HCT116 (cell line): ENCODE results near the gene PCDHGA1. TPM values are rescaled to one million over a fixed set of nuclear protein-coding genes. Genes with fewer than 3 reads are reported as not detected.

Experiments used
- ATAC-seq: fragments of 200-7000 bp; cut with Tn5 transposase; 2 replicates; pipeline ENCODE4 v1.9.1; 2020; ENCODE audit warnings: mild to moderate bottlenecking, moderate library complexity
- BruUV-seq: library from RNA; stranded (reverse); fragments of 400-500 nt; replicated peaks from 2 replicates; lab custom pipeline; 2021; lab: Mats Ljungman, UMichigan
- CTCF ChIA-PET: fragments of 300-600 bp; sonication (Branson Sonifier 250); formaldehyde crosslinking; loops from one replicate; lab custom pipeline; 2021; ENCODE audit warnings: antibody characterized with exemption; lab: Charles Lee
- POLR2A ChIA-PET: fragments of 300-600, 350-600 bp; sonication (Branson Sonifier 250); formaldehyde crosslinking; loops from one replicate; lab custom pipeline; 2021; ENCODE audit warnings: antibody characterized with exemption; lab: Charles Lee
- RAD21 ChIA-PET, 2 experiments: fragments of 300-600 bp; sonication (Branson Sonifier 250); formaldehyde crosslinking; loops; one replicate each; lab custom pipeline; 2023; ENCODE audit warnings: low total read pairs in 2 of 2; ENCODE audit not compliant: uncharacterized antibody in 2 of 2, unreplicated experiment in 2 of 2, low non-redundant PET in 1 of 2; lab: Charles Lee
- DNase-seq: peaks from one replicate; pipeline ENCODE4 v3.0.0-alpha.2; 2010; ENCODE audit warnings: low read depth, low spot score
- H2AFZ ChIP-seq: fragments of 200-600 bp; shearing (Covaris generic), sonication (generic); 2 replicates; pipeline ENCODE4 v1.6.1; 2017; ENCODE audit warnings: low read depth, mixed run types, mixed read lengths, antibody characterized with exemption, low read length; ENCODE audit not compliant: poor library complexity, severe bottlenecking
- H3K27ac ChIP-seq: 2 replicates; pipeline ENCODE4 v1.5.1; 2012; ENCODE audit warnings: low read depth, low read length
- H3K27me3 ChIP-seq: fragments of 200-600 bp; sonication (generic); 2 replicates; pipeline ENCODE4 v1.6.1; 2016; ENCODE audit warnings: mixed run types, low read length, mixed read lengths; ENCODE audit not compliant: insufficient read depth
- H3K36me3 ChIP-seq, 2 experiments: fragments of 200-500 bp in 1 of 2; fragments of 200-600 bp in 1 of 2; sonication (Bioruptor generic) in 1 of 2; sonication (generic) in 1 of 2; 2 replicates each; pipeline versions ENCODE4 v1.5.1 to v1.6.1; 2014 to 2016; ENCODE audit warnings: low read length in 2 of 2, inconsistent platforms in 1 of 2, mixed read lengths in 1 of 2, mixed run types in 1 of 2; ENCODE audit not compliant: insufficient read depth in 2 of 2, control insufficient read depth in 1 of 2
- H3K4me1 ChIP-seq, 2 experiments: fragments of 200-600 bp in 1 of 2; sonication (generic) in 1 of 2; 2 replicates each; pipeline versions ENCODE4 v1.5.1 to v1.6.1; 2012 to 2017; ENCODE audit warnings: low read length in 2 of 2, inconsistent platforms in 1 of 2, mild to moderate bottlenecking in 1 of 2, mixed read lengths in 1 of 2, mixed run types in 1 of 2, moderate library complexity in 1 of 2; ENCODE audit not compliant: insufficient read depth in 2 of 2, control insufficient read depth in 1 of 2
- H3K4me2 ChIP-seq: fragments of 200-600 bp; sonication (generic); 2 replicates; pipeline ENCODE4 v1.6.1; 2017; ENCODE audit warnings: mixed run types, low read length, mixed read lengths
- H3K4me3 ChIP-seq, 2 experiments: fragments of 200-600 bp in 1 of 2; sonication (generic) in 1 of 2; replicated peaks in 1 of 2; 2 replicates each; pipeline ENCODE4 v1.5.1; 2011 to 2016; ENCODE audit warnings: low read length in 2 of 2, control low read depth in 1 of 2, low read depth in 1 of 2, mild to moderate bottlenecking in 1 of 2, mixed read lengths in 1 of 2, mixed run types in 1 of 2
- H3K79me2 ChIP-seq: fragments of 200-600 bp; sonication (generic); 2 replicates; pipeline ENCODE4 v1.6.1; 2017; ENCODE audit warnings: mild to moderate bottlenecking, mixed run types, low read length, moderate library complexity, mixed read lengths; ENCODE audit not compliant: insufficient read depth
- H3K9ac ChIP-seq: fragments of 200-600 bp; sonication (generic); 2 replicates; pipeline ENCODE4 v1.6.1; 2016; ENCODE audit warnings: low read length, mixed read lengths
- H3K9me2 ChIP-seq: fragments of 200-600 bp; sonication (generic), shearing (Covaris generic); 2 replicates; pipeline ENCODE4 v1.6.1; 2017; ENCODE audit warnings: mixed run types, mild to moderate bottlenecking, moderate library complexity; ENCODE audit not compliant: insufficient read depth
- H3K9me3 ChIP-seq, 2 experiments: fragments of 200-500 bp in 1 of 2; fragments of 200-600 bp in 1 of 2; sonication (Bioruptor generic) in 1 of 2; sonication (generic) in 1 of 2; 2 replicates each; pipeline ENCODE4 v1.6.1; 2014 to 2017; ENCODE audit warnings: low read length in 2 of 2, mixed read lengths in 2 of 2, inconsistent platforms in 1 of 2, low read depth in 1 of 2, mild to moderate bottlenecking in 1 of 2, mixed run types in 1 of 2, moderate library complexity in 1 of 2; ENCODE audit not compliant: control insufficient read depth in 1 of 2, insufficient read depth in 1 of 2
- H4K20me1 ChIP-seq: fragments of 200-600 bp; sonication (generic), shearing (Covaris generic); 2 replicates; pipeline ENCODE4 v1.6.1; 2017; ENCODE audit warnings: mixed run types, mild to moderate bottlenecking, moderate library complexity; ENCODE audit not compliant: insufficient read depth
- CBX3 ChIP-seq: IDR thresholded peaks from 2 replicates; pipeline ENCODE4 v1.6.1; 2012; ENCODE audit warnings: low read depth
- CEBPB ChIP-seq: IDR thresholded peaks from 2 replicates; pipeline ENCODE4 v1.6.1; 2012; ENCODE audit warnings: low read depth
- EGR1 ChIP-seq: IDR thresholded peaks from 2 replicates; pipeline ENCODE4 v1.6.1; 2012; ENCODE audit warnings: low read depth
- EZH2phosphoT487 ChIP-seq: fragments of 200-600 bp; IDR thresholded peaks from 2 replicates; pipeline ENCODE4 v1.6.1; 2018; ENCODE audit warnings: antibody characterized with exemption, borderline replicate concordance
- POLR2AphosphoS5 ChIP-seq: IDR thresholded peaks from 2 replicates; pipeline ENCODE4 v1.6.1; 2011; ENCODE audit warnings: mild to moderate bottlenecking, low read depth, low read length, moderate library complexity
- RAD21 ChIP-seq: IDR thresholded peaks from 2 replicates; pipeline ENCODE4 v1.6.1; 2012; ENCODE audit warnings: low read depth, mild to moderate bottlenecking
- SIN3A ChIP-seq: IDR thresholded peaks from 2 replicates; pipeline ENCODE4 v1.6.1; 2012; ENCODE audit warnings: low read depth
- SP1 ChIP-seq: IDR thresholded peaks from 2 replicates; pipeline ENCODE4 v1.6.1; 2012; ENCODE audit warnings: low read depth
- SRF ChIP-seq: IDR thresholded peaks from 2 replicates; pipeline ENCODE4 v1.6.1; 2012; ENCODE audit warnings: low read depth
- TCF7L2 ChIP-seq: IDR thresholded peaks from 2 replicates; pipeline ENCODE4 v1.7.0; 2011; ENCODE audit warnings: borderline replicate concordance, inconsistent platforms; ENCODE audit not compliant: insufficient read depth, insufficient read length; ENCODE audit errors: extremely low read depth
- YY1 ChIP-seq: IDR thresholded peaks from 2 replicates; pipeline ENCODE4 v1.6.1; 2011; ENCODE audit warnings: low read length, low read depth, moderate library complexity, mild to moderate bottlenecking; ENCODE audit not compliant: insufficient replicate concordance; ENCODE audit errors: extremely low read depth
- ZFX ChIP-seq: fragments of 450-650 bp; IDR thresholded peaks from 2 replicates; pipeline ENCODE4 v1.6.1; 2017
- ZNF274 ChIP-seq: fragments of 200-500 bp; sonication (Bioruptor generic); IDR thresholded peaks from 2 replicates; pipeline ENCODE4 v1.6.1; 2014; ENCODE audit warnings: mild to moderate bottlenecking, low read depth, low read length, inconsistent platforms
- intact Hi-C: fragments of 100-400 bp; cut with micrococcal nuclease; formaldehyde crosslinking; loops from 2 replicates; pipeline ENCODE4 v1.10.0; 2022
- total RNA-seq: library from RNA; stranded (reverse); gene quantifications from one replicate; pipeline ENCODE4 v1.2.1, GENCODE V29; 2021; ENCODE audit not compliant: unreplicated experiment
- TF ChIP-seq, protein P1 (sequence below): IDR thresholded peaks from 2 replicates; pipeline ENCODE4 v1.6.1; 2012
- TF ChIP-seq, protein P2 (sequence below): IDR thresholded peaks from 2 replicates; pipeline ENCODE4 v1.6.1; 2012
- TF ChIP-seq, protein P3 (sequence below), 3 experiments: fragments of 200-600 bp in 1 of 3; sonication (generic) in 1 of 3; IDR thresholded peaks in 2 of 3; conservative IDR thresholded peaks in 1 of 3; 2 replicates each; pipeline ENCODE4 v1.5.1; 2012 to 2017; ENCODE audit warnings: low read depth in 2 of 3, low read length in 2 of 3, antibody characterized with exemption in 1 of 3, borderline replicate concordance in 1 of 3, control low read depth in 1 of 3, mild to moderate bottlenecking in 1 of 3, mixed read lengths in 1 of 3, mixed run types in 1 of 3, moderate library complexity in 1 of 3; ENCODE audit not compliant: insufficient read depth in 1 of 3
- TF ChIP-seq, protein P4 (sequence below): IDR thresholded peaks from 2 replicates; pipeline ENCODE4 v1.6.1; 2011; ENCODE audit warnings: mild to moderate bottlenecking, low read length, moderate library complexity; ENCODE audit not compliant: insufficient replicate concordance; ENCODE audit errors: extremely low read depth

PCDHGA1 gene
- total RNA-seq, 1 experiment from 2014 or later: 0.05 TPM

DNA sequence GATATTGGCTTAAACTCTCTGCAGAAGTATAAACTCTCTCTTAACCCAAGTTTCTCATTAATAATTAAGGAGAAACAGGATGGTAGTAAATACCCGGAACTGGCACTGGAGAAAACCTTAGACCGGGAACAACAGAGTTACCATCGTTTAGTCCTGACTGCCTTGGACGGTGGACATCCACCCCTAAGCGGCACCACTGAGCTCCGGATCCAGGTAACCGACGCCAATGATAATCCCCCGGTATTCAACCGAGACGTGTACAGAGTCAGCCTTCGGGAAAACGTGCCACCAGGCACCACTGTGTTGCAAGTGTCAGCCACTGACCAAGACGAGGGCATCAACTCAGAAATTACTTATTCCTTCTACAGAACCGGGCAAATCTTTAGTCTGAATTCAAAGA, 68.3 kb downstream of the PCDHGA1 start:
- no peaks in the 10 kb centered on the region for H3K9me2 ChIP-seq
- no peak overlapping the region for H2AFZ ChIP-seq
- no peak overlapping the region for H3K9ac ChIP-seq
- no peak overlapping the region for H3K27ac ChIP-seq
- no peaks in the 10 kb centered on the region for H3K79me2 ChIP-seq
- no TSS peak for BruUV-seq
- TF ChIP-seq, protein P1, sequence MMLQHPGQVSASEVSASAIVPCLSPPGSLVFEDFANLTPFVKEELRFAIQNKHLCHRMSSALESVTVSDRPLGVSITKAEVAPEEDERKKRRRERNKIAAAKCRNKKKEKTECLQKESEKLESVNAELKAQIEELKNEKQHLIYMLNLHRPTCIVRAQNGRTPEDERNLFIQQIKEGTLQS: no peak
- TF ChIP-seq POLR2AphosphoS5 (no peak), SIN3A (no peak), SRF (no peak), YY1 (no peak), SP1 (no peak), EGR1 (no peak), CEBPB (no peak), RAD21 (no peak), TCF7L2 (no peak), EZH2phosphoT487 (no peak), CBX3 (no peak), ZFX (no peak), ZNF274 (no peak)
- TF ChIP-seq, protein P2, sequence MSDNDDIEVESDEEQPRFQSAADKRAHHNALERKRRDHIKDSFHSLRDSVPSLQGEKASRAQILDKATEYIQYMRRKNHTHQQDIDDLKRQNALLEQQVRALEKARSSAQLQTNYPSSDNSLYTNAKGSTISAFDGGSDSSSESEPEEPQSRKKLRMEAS: no peak
- TF ChIP-seq, protein P3, sequence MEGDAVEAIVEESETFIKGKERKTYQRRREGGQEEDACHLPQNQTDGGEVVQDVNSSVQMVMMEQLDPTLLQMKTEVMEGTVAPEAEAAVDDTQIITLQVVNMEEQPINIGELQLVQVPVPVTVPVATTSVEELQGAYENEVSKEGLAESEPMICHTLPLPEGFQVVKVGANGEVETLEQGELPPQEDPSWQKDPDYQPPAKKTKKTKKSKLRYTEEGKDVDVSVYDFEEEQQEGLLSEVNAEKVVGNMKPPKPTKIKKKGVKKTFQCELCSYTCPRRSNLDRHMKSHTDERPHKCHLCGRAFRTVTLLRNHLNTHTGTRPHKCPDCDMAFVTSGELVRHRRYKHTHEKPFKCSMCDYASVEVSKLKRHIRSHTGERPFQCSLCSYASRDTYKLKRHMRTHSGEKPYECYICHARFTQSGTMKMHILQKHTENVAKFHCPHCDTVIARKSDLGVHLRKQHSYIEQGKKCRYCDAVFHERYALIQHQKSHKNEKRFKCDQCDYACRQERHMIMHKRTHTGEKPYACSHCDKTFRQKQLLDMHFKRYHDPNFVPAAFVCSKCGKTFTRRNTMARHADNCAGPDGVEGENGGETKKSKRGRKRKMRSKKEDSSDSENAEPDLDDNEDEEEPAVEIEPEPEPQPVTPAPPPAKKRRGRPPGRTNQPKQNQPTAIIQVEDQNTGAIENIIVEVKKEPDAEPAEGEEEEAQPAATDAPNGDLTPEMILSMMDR (IDR thresholded peaks at IDR 0.05 in 2 of 3, conservative IDR thresholded peaks at IDR 0.05 in 1 of 3; ENCODE audit: borderline replicate concordance in 1 of 3, insufficient read depth in 1 of 3, low read depth in 2 of 3, low read length in 2 of 3): no peak
- TF ChIP-seq, protein P4, sequence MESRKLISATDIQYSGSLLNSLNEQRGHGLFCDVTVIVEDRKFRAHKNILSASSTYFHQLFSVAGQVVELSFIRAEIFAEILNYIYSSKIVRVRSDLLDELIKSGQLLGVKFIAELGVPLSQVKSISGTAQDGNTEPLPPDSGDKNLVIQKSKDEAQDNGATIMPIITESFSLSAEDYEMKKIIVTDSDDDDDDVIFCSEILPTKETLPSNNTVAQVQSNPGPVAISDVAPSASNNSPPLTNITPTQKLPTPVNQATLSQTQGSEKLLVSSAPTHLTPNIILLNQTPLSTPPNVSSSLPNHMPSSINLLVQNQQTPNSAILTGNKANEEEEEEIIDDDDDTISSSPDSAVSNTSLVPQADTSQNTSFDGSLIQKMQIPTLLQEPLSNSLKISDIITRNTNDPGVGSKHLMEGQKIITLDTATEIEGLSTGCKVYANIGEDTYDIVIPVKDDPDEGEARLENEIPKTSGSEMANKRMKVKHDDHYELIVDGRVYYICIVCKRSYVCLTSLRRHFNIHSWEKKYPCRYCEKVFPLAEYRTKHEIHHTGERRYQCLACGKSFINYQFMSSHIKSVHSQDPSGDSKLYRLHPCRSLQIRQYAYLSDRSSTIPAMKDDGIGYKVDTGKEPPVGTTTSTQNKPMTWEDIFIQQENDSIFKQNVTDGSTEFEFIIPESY: no peak
- H3K9me3 ChIP-seq: no peaks in the 10 kb centered on the region; a peak in 1 of 4 replicates
- no peak for DNase-seq
- ChIA-PET POLR2A (no interaction called here), RAD21 (no interaction called here), CTCF (no interaction called here)
- H3K4me3 ChIP-seq: no peak overlapping the region
- no peak for ATAC-seq
- H3K4me1 ChIP-seq: no peaks in the 10 kb centered on the region
- no peak overlapping the region for H3K4me2 ChIP-seq
- no peaks in the 10 kb centered on the region for H3K36me3 ChIP-seq
- H3K27me3 ChIP-seq: no peaks in the 10 kb centered on the region
- no peaks in the 10 kb centered on the region for H4K20me1 ChIP-seq
- intact Hi-C loops: no loop called here
